Prostate gland (tissue), 2 donors: Measurements from ENCODE around the gene PLCB1. TPM values are rescaled to one million over a fixed set of nuclear protein-coding genes. Genes with fewer than 3 reads are reported as not detected.

Experiments used
- DNase-seq: peaks from one replicate; pipeline ENCODE4 v3.0.0-alpha.2; 2019; ENCODE audit warnings: low spot score
- H3K27ac ChIP-seq, 2 donors: fragments of 200-600 bp; sonication (generic); 2 replicates each; pipeline ENCODE4 v1.5.1; 2017 to 2019
- H3K27me3 ChIP-seq: fragments of 200-600 bp; sonication (generic); replicated peaks from 2 replicates; pipeline ENCODE4 v1.5.1; 2019; ENCODE audit not compliant: insufficient read depth
- H3K36me3 ChIP-seq, 2 donors: fragments of 200-600 bp; sonication (generic); 1 replicate in 1 of 2; 2 replicates in 1 of 2; pipeline versions ENCODE4 v1.5.1 to v1.8.1; 2017 to 2019
- H3K4me1 ChIP-seq: fragments of 200-600 bp; sonication (generic); replicated peaks from 2 replicates; pipeline ENCODE4 v1.5.1; 2019
- H3K4me3 ChIP-seq, 2 donors: fragments of 200-600 bp; sonication (generic); 2 replicates each; pipeline ENCODE4 v1.5.1; 2017 to 2019
- H3K9me3 ChIP-seq: fragments of 200-600 bp; sonication (generic); 2 replicates; pipeline ENCODE4 v1.5.1; 2017
- POLR2A ChIP-seq: fragments of 450-650 bp; IDR thresholded peaks from one replicate; pipeline ENCODE4 v1.6.1; 2016; ENCODE audit warnings: antibody characterized with exemption, mild to moderate bottlenecking
- POLR2AphosphoS5 ChIP-seq: sonication (generic); formaldehyde crosslinking; IDR thresholded peaks from one replicate; pipeline ENCODE4 v1.6.1; 2017; ENCODE audit warnings: antibody characterized with exemption
- WGBS: methylation state at CpG from one replicate; pipeline ENCODE4 v1.1.5; 2018; 5-methylcytosine and 5-hydroxymethylcytosine counted together
- intact Hi-C: fragments of 100-400 bp; cut with DNase I; formaldehyde crosslinking; loops from one replicate; pipeline ENCODE4 v1.14.2; 2022
- total RNA-seq, 2 donors: library from RNA; depleted of rRNA; stranded (reverse); fragments of >200 nt; gene quantifications; one replicate each; pipeline ENCODE4 v1.1.0, GENCODE V29; 2016
- TF ChIP-seq, protein P1 (sequence below), 4 experiments: fragments of 200-600 bp in 2 of 4; fragments of 450-650 bp in 2 of 4; sonication (generic) in 2 of 4; IDR thresholded peaks; 1 replicate in 3 of 4; 2 replicates in 1 of 4; pipeline ENCODE4 v1.5.1; 2016 to 2019; ENCODE audit warnings: antibody characterized with exemption in 4 of 4, mild to moderate bottlenecking in 2 of 4, moderate library complexity in 2 of 4

Gene PLCB1
- total RNA-seq, 2 donors from 2014 or later = 24.3 to 26.3 TPM

DNA sequence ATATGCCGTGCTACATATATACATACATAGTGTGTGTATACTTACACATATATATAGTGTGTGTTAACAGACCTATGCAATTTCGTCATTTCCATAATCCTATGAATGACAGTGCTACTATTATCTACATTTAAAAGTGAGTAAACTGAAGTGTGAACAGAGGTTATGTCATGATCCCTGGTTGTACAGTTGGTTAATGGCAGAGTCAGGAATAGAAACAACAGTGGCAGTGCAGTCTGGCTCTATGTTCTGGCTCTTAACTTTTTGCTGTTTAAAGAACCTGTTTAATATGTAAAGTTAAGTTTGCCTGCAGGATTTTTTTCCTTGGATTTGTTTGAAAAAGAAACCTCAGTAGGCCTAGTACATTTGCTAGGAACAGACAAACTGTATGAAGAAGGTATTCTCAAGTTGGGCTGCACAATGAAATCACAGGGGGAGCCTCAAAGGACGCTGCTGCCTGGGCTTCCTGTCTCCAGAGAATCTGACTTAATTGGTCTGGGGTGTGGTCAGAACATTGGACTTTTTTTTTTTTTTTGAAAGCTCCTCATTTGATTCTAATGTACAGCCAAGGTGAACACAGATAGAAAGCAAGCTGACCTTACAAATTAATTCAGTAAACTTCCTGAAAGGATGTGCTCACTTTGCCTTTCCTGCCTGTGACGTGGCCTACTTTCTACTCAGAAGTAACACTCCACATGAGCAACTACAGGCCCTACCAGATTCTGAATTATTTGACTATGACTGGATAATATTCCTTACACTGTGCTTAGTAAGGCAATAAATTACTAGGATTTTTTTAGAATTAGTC, 29.4 kb downstream of the PLCB1 start:
- H3K27ac ChIP-seq = peak overlapping the region in 1 of 2 donors; percentile 7
- no peaks in the 10 kb centered on the region for H3K36me3 ChIP-seq
- no peak overlapping the region for H3K4me3 ChIP-seq
- H3K27me3 ChIP-seq = no peaks in the 10 kb centered on the region
- TF ChIP-seq POLR2AphosphoS5 (no peak), POLR2A (no peak)
- TF ChIP-seq, protein P1, sequence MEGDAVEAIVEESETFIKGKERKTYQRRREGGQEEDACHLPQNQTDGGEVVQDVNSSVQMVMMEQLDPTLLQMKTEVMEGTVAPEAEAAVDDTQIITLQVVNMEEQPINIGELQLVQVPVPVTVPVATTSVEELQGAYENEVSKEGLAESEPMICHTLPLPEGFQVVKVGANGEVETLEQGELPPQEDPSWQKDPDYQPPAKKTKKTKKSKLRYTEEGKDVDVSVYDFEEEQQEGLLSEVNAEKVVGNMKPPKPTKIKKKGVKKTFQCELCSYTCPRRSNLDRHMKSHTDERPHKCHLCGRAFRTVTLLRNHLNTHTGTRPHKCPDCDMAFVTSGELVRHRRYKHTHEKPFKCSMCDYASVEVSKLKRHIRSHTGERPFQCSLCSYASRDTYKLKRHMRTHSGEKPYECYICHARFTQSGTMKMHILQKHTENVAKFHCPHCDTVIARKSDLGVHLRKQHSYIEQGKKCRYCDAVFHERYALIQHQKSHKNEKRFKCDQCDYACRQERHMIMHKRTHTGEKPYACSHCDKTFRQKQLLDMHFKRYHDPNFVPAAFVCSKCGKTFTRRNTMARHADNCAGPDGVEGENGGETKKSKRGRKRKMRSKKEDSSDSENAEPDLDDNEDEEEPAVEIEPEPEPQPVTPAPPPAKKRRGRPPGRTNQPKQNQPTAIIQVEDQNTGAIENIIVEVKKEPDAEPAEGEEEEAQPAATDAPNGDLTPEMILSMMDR (IDR thresholded peaks at IDR 0.05) = no peak
- 54% methylated on average over 4 of the region's 4 CpGs for WGBS
- DNase-seq = no peak
- H3K4me1 ChIP-seq = no peaks in the 10 kb centered on the region
- H3K9me3 ChIP-seq = no peaks in the 10 kb centered on the region
- intact Hi-C loops = no loop called here

DNA sequence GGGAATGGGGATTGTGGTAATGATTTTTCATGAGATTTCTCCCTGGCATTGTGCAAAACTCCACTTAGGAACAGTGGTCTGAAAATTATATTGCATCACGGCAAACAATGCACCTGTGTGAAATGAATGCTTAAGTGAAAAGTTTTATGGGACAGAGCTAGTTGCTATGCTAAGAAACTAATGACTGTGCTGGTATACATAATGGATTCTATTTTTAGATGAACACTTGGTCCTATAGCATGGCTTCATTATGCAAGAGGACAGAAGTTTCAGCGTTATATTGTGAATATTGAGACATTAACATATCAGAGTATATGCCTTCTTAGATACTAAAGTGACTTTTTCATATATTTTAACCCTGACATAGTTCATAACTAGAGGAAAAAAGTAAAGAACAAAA, 30.5 kb downstream of the PLCB1 start:
- TF ChIP-seq, protein P1 (IDR thresholded peaks at IDR 0.05) = no peak
- no peak for TF ChIP-seq POLR2AphosphoS5
- no peak for TF ChIP-seq POLR2A
- H3K27ac ChIP-seq = no peak overlapping the region
- WGBS = 90% methylated on average over 2 of the region's 2 CpGs
- no peaks in the 10 kb centered on the region for H3K36me3 ChIP-seq
- no peaks in the 10 kb centered on the region for H3K27me3 ChIP-seq
- H3K4me3 ChIP-seq = no peak overlapping the region
- intact Hi-C loops = no loop called here
- H3K4me1 ChIP-seq = no peaks in the 10 kb centered on the region
- no peaks in the 10 kb centered on the region for H3K9me3 ChIP-seq
- DNase-seq = no peak

DNA sequence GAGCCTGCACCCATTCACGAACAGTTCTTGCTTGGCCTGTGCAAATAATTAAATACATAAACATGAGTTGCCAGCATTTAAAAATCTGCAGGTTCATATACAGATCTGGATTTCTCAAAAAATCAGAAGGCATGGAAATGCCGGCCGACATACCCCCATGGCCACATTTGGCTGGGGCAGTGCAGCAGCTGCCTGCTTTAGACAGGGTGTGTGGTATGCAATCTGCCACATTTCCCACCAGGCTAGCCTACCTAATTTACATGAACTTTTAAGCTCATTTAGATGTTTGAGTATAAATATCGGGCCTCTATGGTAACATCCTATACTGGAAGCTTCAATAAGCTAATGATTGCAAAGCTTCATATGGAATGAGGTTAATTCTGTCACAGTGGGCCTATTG, 31.5 kb downstream of the PLCB1 start:
- no peaks in the 10 kb centered on the region for H3K9me3 ChIP-seq
- DNase-seq = no peak
- intact Hi-C loops = no loop called here
- no peaks in the 10 kb centered on the region for H3K36me3 ChIP-seq
- H3K4me3 ChIP-seq = no peak overlapping the region
- no peak for TF ChIP-seq POLR2AphosphoS5
- TF ChIP-seq, protein P1 (IDR thresholded peaks at IDR 0.05) = no peak
- TF ChIP-seq POLR2A = no peak
- H3K27me3 ChIP-seq = no peaks in the 10 kb centered on the region
- H3K4me1 ChIP-seq = no peaks in the 10 kb centered on the region
- WGBS = 95% methylated on average over 4 of the region's 4 CpGs
- no peak overlapping the region for H3K27ac ChIP-seq

DNA sequence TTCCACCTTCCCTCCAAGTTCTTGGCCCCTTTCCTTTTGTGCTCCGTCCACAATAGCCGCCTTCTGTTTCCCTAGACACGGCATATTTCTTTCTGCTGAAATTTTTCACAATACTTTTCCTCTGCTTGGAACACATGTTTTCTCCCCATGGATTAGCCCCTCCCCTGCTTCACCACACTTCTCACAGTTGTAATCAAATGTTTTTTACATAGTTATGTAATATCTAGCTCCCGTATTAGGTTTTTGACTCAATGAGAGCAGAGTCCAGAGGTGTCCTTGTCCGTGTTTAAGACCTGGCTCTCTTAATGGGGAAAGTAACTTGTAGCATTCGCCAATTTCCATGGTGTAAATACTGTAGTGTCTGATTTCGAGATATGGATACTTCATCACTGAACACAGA, 34.7 kb downstream of the PLCB1 start:
- no peaks in the 10 kb centered on the region for H3K4me1 ChIP-seq
- TF ChIP-seq POLR2A (no peak), POLR2AphosphoS5 (no peak)
- TF ChIP-seq, protein P1 (IDR thresholded peaks at IDR 0.05) = no peak
- DNase-seq = no peak
- H3K4me3 ChIP-seq = no peak overlapping the region
- no peak overlapping the region for H3K27ac ChIP-seq
- WGBS = 96% methylated on average over 7 of the region's 7 CpGs
- intact Hi-C loops = no loop called here
- H3K27me3 ChIP-seq = no peaks in the 10 kb centered on the region
- H3K9me3 ChIP-seq = no peaks in the 10 kb centered on the region
- H3K36me3 ChIP-seq = no peaks in the 10 kb centered on the region

DNA sequence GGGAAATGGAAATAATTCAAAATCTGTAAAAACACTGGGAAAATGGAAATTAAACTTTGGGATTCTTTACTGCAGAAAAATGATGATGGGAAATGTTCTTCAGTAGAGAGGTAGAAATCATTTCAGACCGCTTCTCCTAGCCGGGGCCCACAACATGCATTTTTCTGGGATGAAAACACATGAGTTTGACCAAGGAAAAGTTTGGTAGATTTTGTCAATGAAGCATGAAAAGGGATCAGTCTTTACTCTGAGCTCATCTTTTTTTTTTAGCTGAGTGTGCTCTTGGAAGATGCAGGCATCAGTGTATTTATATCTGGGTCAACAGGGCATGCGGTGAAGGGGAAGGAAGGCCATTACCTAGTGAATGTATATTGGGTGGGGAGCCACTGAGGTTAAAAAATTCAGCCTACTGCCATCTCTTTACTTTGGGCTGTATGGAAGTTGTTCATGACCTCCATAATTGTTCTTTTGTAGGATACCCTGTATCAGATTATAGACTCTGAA, 36.8 kb downstream of the PLCB1 start:
- 91% methylated on average over 3 of the region's 3 CpGs for WGBS
- H3K27me3 ChIP-seq = no peaks in the 10 kb centered on the region
- no peaks in the 10 kb centered on the region for H3K4me1 ChIP-seq
- intact Hi-C loops = no loop called here
- TF ChIP-seq POLR2A (no peak), POLR2AphosphoS5 (no peak)
- TF ChIP-seq, protein P1 (IDR thresholded peaks at IDR 0.05) = no peak
- H3K4me3 ChIP-seq = no peak overlapping the region
- no peaks in the 10 kb centered on the region for H3K9me3 ChIP-seq
- H3K27ac ChIP-seq = no peak overlapping the region
- no peaks in the 10 kb centered on the region for H3K36me3 ChIP-seq
- no peak for DNase-seq
